ENCODE results near the gene ARFGEF3.

- TF ChIP-seq CTCF (IDR thresholded peaks at IDR 0.05; ENCODE audit: low read depth, low read length): no peak
- TF ChIP-seq EZH2phosphoT487 (IDR thresholded peaks at IDR 0.05; ENCODE audit: low read depth): no peak
These were observed 92.0 kb downstream of the ARFGEF3 start for GRCh38 chr6:138253731-138254130.
